Islet precursor cell (in vitro differentiated cells): ENCODE data around the gene FFAR4.

Source experiments
- DNase-seq: peaks from one replicate; pipeline ENCODE4 v3.0.0-alpha.2; 2018

The FFAR4 gene

DNA sequence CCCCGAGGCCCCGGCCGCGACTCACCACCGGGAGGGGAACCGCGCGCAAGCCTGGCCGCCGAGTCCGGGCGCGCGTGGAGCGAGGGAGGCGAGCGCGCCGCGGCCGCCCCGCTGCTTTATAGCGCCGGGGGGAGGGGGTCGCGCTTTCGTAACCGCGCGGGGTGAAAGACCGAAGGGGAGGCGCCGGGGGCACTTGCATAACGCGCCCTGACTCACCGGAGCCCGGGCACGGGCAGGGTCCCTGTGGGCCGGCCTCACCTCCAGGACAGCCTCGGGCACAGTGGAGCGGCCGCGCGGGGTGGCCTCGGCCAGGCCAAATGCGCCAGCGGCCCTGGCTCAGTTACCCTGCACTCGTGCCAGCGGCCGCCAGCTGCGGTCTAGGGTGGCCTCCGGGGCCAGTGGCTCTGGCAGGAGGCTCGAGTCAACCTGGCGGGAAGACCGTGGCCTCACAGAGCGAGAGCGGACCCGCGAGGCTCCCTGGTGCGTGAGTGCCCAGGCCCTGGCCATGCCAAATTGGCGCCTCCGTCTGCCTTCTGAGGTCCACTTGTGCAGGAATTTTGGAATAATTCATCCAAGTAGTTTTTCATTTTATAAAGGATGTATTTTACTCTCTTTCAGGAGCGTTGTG, 34.8 kb downstream of the FFAR4 start, which contains the start of gene RBP4:
TSS of gene RBP4 (minus strand) at position 90 of the 628 bp plus-strand sequence. CDS start 207 bp downstream, outside the sequence.
- peak; percentile 67 for DNase-seq

- DNase-seq, result no peak
Measured at GRCh38 chr10:93601774-93602162, 35.3 kb downstream of the FFAR4 start.

GRCh38 chr10:93603023-93603422, 36.6 kb downstream of the FFAR4 start:
- DNase-seq, result no peak

GRCh38 chr10:93604146-93604545, 37.7 kb downstream of the FFAR4 start:
- no peak for DNase-seq

- DNase-seq, result no peak
Measured at GRCh38 chr10:93608421-93608820, 42.0 kb downstream of the FFAR4 start.

- no peak for DNase-seq
Measured at GRCh38 chr10:93612311-93612710, 45.8 kb downstream of the FFAR4 start, which contains the start of gene PDE6C. PDE6C (plus strand) TSS chr10:93612537; CDS start chr10:93612726, 189 bp downstream.

DNA sequence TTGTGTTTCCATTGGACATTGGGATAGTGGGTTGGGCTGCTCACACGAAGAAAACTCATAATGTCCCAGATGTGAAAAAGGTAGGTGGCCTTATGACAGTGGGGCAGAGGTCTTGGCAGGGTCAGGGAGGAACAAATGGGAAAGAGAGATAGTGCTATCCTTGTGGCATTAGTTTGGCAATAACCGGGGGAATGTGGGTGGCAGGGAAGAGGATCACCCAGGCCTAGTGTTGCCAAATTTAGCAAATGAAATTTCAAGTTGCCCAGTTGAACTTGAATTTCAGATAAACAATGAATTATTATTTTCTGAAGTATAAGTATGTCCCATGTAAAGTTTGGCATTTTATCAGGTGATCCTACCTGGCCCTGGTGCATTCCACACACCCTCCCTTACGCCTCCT, 46.7 kb downstream of the FFAR4 start:
- DNase-seq, result peak; percentile 6

DNA sequence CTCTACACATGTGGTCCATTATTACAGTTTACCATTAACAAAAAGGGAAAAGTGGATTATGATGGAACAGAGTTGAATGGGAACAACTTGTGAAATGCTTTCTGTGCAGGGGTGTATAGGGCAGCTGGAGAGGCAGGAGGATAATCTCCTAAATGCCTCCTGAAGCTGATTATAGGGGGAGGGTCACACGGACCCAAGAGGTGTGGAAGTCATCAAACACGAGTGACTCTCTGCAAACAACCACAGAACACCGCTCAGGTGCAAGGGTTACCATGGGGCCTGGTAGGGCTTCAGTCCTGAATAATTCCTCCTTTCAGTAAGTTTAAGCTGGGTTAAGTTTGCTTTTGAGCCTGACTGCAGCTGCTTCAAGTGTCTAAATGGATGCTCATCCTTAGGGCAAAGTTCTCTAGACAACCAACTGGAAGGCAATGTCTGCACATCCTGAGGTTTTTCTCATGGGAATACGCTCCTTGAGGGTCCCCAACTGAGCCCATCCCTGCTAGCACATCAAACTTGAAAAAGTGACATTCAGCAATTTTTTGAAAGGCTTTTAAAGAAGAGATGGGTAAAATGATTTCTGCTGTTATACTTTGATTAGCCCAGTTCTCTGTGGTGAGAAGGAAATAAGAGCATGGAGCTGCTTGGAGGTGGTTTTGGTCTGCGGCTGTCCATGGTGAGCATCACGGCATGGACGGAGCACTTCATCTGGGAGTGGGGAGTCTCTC, 47.8 kb downstream of the FFAR4 start:
- peak; percentile 18 for DNase-seq

DNA sequence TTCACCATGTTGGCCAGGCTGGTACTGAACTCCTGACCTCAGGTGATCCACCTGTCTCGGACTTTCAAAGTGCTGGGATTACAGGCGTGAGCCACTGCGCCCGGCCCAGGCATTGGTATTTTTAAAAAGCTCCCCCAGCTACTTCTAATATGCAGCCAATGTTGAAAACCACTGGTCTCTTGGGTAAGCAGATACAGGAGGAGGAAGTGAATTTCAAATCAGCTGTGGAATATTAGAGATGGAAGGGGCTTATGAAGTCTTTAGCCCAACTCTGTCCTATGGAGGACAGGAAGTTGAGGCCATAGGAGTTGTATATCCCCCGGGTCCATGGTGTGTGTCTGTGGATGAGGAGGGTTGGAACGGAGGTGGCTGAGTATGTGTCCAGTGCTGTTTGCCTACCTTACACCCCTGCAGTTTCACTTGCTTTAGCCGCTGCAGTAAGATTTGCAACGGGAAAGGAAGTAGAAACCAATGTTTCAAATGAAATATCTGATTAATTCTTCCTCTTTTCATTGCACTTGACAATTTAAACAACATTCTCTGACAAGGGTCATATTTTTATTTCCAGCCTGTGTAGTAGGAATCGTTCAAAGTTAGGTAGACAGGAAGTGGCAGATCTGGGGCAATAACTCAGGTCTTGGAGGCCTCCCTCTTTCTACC, 49.2 kb downstream of the FFAR4 start:
- no peak for DNase-seq

GRCh38 chr10:93620925-93621324, 54.5 kb downstream of the FFAR4 start:
- DNase-seq, result no peak

- DNase-seq, result no peak
Measured at GRCh38 chr10:93622942-93623341, 56.5 kb downstream of the FFAR4 start.

GRCh38 chr10:93628858-93629257, 62.4 kb downstream of the FFAR4 start:
- DNase-seq, result no peak

- no peak for DNase-seq
Measured at GRCh38 chr10:93629647-93630305, 63.3 kb downstream of the FFAR4 start.

DNA sequence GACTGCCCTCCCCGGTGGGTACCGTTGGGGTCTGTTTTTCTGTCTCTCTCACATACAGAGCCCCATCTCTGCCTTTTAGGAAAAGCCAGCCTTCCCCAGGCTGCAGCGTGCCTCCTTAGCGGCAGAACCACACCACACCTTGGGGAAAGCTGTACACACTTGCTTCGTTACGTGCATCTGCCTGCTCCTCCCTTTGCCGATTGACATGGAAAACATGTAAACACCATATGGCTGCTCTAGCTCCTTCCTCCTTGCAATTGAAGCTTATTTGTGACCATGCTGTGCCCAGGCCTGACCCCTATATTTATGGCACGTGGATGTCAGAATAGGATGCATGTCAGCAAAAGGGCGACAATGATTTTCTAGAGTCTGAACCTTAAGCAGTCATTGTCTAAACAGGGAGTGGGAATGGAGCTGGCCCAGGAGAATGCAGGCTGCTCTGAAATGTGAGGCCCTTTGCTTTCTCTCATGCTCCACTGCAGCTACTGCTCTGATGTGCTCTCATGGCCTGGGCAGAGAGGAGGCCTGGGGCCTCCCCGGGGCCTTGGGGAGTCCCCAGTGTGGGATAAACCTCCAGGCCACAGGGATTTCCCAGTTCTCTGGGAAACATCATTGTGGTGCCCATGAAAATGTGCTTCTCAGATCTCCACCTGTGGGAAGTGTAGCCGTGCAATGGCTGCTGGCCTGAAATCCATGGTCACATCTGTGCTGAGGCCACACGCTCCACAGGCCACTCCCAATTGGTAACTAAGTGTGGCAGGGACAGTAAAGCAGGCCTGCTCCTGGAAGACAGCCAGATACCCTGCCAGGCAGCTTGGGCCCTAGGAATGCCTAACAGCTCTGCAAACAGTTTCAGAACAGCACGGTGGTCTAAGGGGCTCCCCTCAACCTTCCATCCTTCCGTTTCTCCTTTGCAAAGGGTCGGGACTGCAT, 64.4 kb downstream of the FFAR4 start:
- no peak for DNase-seq
